Kidney (tissue), 14 donors: ENCODE results near the gene LYRM4. TPM values are rescaled to one million over a fixed set of nuclear protein-coding genes. Genes with fewer than 3 reads are reported as not detected.

Source experiments
- DNase-seq, 5 donors: peaks; one replicate each; pipeline ENCODE4 v3.0.0-alpha.2; 2013 to 2020
- FAIRE-seq: peaks from 2 replicates; lab custom pipeline; 2012; peaks lifted over from hg19 to GRCh38; lab: Jason Lieb, UNC
- H3K27ac ChIP-seq, 2 donors: one replicate each; pipeline ENCODE4 v1.7.0; 2013; ENCODE audit warnings: low read depth in 2 of 2, low read length in 2 of 2, inconsistent platforms in 1 of 2
- H3K27me3 ChIP-seq: one replicate; pipeline ENCODE4 v1.7.1; 2013; ENCODE audit warnings: low read length, inconsistent platforms; ENCODE audit not compliant: control insufficient read depth, insufficient read depth
- H3K36me3 ChIP-seq, 3 donors: one replicate each; pipeline versions ENCODE4 v1.7.0 to v1.7.1; 2013; ENCODE audit warnings: low read length in 3 of 3, control low read depth in 1 of 3, inconsistent platforms in 1 of 3; ENCODE audit not compliant: insufficient read depth in 3 of 3, control insufficient read depth in 2 of 3
- H3K4me1 ChIP-seq, 3 donors: one replicate each; pipeline versions ENCODE4 v1.7.0 to v1.7.1; 2013; ENCODE audit warnings: low read length in 3 of 3, inconsistent platforms in 1 of 3, low read depth in 1 of 3; ENCODE audit not compliant: control insufficient read depth in 2 of 3, insufficient read depth in 2 of 3
- H3K4me3 ChIP-seq, 3 donors: one replicate each; pipeline versions ENCODE4 v1.7.0 to v1.8.1; 2013; ENCODE audit warnings: low read length in 3 of 3, control low read depth in 1 of 3, inconsistent platforms in 1 of 3
- H3K9ac ChIP-seq, 3 donors: one replicate each; pipeline versions ENCODE4 v1.7.0 to v1.7.1; 2013; ENCODE audit warnings: low read length in 3 of 3, control low read depth in 1 of 3, inconsistent platforms in 1 of 3
- H3K9me3 ChIP-seq, 3 donors: one replicate each; pipeline versions ENCODE4 v1.7.0 to v1.7.1; 2013; ENCODE audit warnings: low read length in 3 of 3, control low read depth in 1 of 3, inconsistent platforms in 1 of 3; ENCODE audit not compliant: control insufficient read depth in 2 of 3, insufficient read depth in 1 of 3
- intact Hi-C: fragments of 100-400 bp; cut with DNase I; formaldehyde crosslinking; loops from one replicate; pipeline ENCODE4 v1.11.1; 2022
- microRNA-seq: library from miRNA; unstranded; fragments of <30 nt; microRNA quantifications from one replicate; pipeline ENCODE4 v1.2.0, GENCODE V29; 2020
- polyA plus RNA-seq: library from polyadenylated mRNA; stranded (reverse); fragments of 350-450 nt; fragmentation: Illumina TruSeq; extraction: RNeasy Lipid Tissue Mini Kit (QIAGEN cat#74804); gene quantifications from one replicate; pipeline ENCODE4 v1.2.3, GENCODE V29; 2014; ENCODE audit warnings: low read depth, low replicate concordance; ENCODE audit not compliant: insufficient read depth
- total RNA-seq: library from RNA; stranded (reverse); fragmentation: NEBNext Ultra II Directional; extraction: Animal tissue kit (Norgen Biotek cat#: 25700); gene quantifications from one replicate; pipeline ENCODE4 v1.2.1, GENCODE V29; 2021
- TF ChIP-seq, protein P1 (sequence below): IDR thresholded peaks from 3 replicates; pipeline ENCODE4 v1.5.1; 2012; ENCODE audit warnings: mild to moderate bottlenecking, moderate library complexity, borderline replicate concordance; ENCODE audit not compliant: insufficient read depth; ENCODE audit errors: extremely low read depth
- donor health status: control.
- donor health status: control.
- donor health status: control.
- donor health status: control.
- donor health status: control.
- donor health status: DM: yes; HTN: yes; CAD: no.
- donor health status: Normal renal cell carcinoma (clear cell type).

Gene LYRM4
- total and polyA plus RNA-seq, 2 donors from 2014 or later, result 21.3 to 31.8 TPM

DNA sequence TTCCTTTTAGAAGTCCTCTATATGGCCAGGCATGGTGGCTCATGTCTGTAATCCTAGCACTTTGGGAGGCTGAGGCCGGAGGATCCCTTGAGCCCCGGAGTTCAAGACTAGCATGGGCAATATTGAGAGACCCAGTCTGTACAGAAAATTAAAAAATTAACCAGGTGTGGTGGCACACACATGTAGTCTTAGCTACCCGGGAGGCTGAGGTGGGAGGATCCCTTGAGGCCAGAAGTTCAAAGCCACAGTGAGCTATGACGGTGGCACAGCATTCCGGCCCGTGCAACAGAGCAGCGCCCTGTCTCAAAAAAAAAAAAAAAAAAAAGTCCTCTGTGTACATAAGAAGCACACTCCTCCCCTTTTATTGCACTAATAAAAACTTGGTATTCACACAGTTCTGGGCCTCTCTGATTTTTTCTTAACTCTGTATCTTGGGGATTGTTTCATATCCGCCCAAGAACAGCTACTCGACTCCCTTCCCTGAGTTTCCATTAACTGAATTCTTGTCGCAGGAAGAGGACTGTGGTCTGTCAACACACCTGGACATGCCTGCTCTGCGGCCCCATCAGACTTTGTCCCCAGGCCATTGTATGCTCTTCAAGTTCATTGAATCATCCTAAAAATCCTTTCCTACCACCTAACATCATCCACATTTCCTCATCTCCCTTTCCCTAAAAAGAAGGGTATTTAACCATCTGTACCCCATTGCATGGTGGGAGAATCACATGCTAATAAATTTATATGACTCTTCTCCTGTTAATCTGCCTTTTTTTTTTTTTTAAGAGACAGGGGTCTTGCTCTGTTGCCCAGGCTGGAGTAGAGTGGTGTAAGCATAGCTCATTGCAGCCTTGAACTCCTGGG lies 201.5 kb downstream of the LYRM4 start:
- Histone ChIP-seq H3K36me3 (no peaks in the 10 kb centered on the region), H3K27ac (no peak overlapping the region), H3K9me3 (no peaks in the 10 kb centered on the region), H3K4me1 (no peaks in the 10 kb centered on the region), H3K9ac (no peak overlapping the region), H3K4me3 (no peak overlapping the region), H3K27me3 (no peaks in the 10 kb centered on the region)
- DNase-seq, result no peak
- TF ChIP-seq, protein P1, sequence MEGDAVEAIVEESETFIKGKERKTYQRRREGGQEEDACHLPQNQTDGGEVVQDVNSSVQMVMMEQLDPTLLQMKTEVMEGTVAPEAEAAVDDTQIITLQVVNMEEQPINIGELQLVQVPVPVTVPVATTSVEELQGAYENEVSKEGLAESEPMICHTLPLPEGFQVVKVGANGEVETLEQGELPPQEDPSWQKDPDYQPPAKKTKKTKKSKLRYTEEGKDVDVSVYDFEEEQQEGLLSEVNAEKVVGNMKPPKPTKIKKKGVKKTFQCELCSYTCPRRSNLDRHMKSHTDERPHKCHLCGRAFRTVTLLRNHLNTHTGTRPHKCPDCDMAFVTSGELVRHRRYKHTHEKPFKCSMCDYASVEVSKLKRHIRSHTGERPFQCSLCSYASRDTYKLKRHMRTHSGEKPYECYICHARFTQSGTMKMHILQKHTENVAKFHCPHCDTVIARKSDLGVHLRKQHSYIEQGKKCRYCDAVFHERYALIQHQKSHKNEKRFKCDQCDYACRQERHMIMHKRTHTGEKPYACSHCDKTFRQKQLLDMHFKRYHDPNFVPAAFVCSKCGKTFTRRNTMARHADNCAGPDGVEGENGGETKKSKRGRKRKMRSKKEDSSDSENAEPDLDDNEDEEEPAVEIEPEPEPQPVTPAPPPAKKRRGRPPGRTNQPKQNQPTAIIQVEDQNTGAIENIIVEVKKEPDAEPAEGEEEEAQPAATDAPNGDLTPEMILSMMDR, result no peak
- intact Hi-C loops, result no loop called here
- FAIRE-seq, result no peak

Small RNA genes within 50 kb of the gene (microRNA-seq; reads per million reads assigned to microRNA genes)
- not detected for gene MIR3691

Other genes with a start within 250 kb of the LYRM4 start
- 1.9 TPM for gene PPP1R3G, start 175.6 kb downstream of the LYRM4 start, total RNA-seq
- gene PPP1R3G, start 175.6 kb downstream of the LYRM4 start, polyA plus RNA-seq, result 0.49 TPM
- 22.1 TPM for gene FARS2, start 563 bp upstream of the LYRM4 start, total RNA-seq
- gene FARS2, start 563 bp upstream of the LYRM4 start, polyA plus RNA-seq, result 24.8 TPM